GM21737 (cell line): ENCODE results near the gene TMEM182.

Source experiments
- ATAC-seq: cut with Tn5 transposase; IDR thresholded peaks from one replicate; pipeline ENCODE4 v1.9.1; 2021; ENCODE audit warnings: mild to moderate bottlenecking, moderate library complexity; ENCODE audit not compliant: unreplicated experiment

Gene TMEM182

GRCh38 chr2:102765061-102765460, 3.2 kb downstream of the TMEM182 start:
- no peak for ATAC-seq

- ATAC-seq, result no peak
These were observed 6.4 kb downstream of the TMEM182 start for GRCh38 chr2:102768253-102768652.

GRCh38 chr2:102768892-102769291, 7.1 kb downstream of the TMEM182 start:
- ATAC-seq, result no peak

GRCh38 chr2:102770506-102770905, 8.7 kb downstream of the TMEM182 start:
- no peak for ATAC-seq

- no peak for ATAC-seq
These were observed 9.3 kb downstream of the TMEM182 start for GRCh38 chr2:102771114-102771513.

GRCh38 chr2:102772659-102773058, 10.8 kb downstream of the TMEM182 start:
- no peak for ATAC-seq

GRCh38 chr2:102773149-102773705, 11.4 kb downstream of the TMEM182 start:
- ATAC-seq, result no peak

GRCh38 chr2:102778260-102778659, 16.4 kb downstream of the TMEM182 start:
- no peak for ATAC-seq

GRCh38 chr2:102780467-102780866, 18.6 kb downstream of the TMEM182 start:
- ATAC-seq, result no peak

- ATAC-seq, result no peak
These were observed 20.4 kb downstream of the TMEM182 start for GRCh38 chr2:102782187-102782586.

- ATAC-seq, result no peak
These were observed 21.1 kb downstream of the TMEM182 start for GRCh38 chr2:102782933-102783332.

- no peak for ATAC-seq
These were observed 21.8 kb downstream of the TMEM182 start for GRCh38 chr2:102783506-102784183.

- no peak for ATAC-seq
These were observed 23.1 kb downstream of the TMEM182 start for GRCh38 chr2:102784940-102785339.

- ATAC-seq, result no peak
These were observed 26.5 kb downstream of the TMEM182 start for GRCh38 chr2:102788216-102788884.

GRCh38 chr2:102788885-102789260, 27.0 kb downstream of the TMEM182 start:
- ATAC-seq, result no peak

- no peak for ATAC-seq
These were observed 27.7 kb downstream of the TMEM182 start for GRCh38 chr2:102789349-102790090.

- ATAC-seq, result no peak
These were observed 28.2 kb downstream of the TMEM182 start for GRCh38 chr2:102790091-102790455.

GRCh38 chr2:102792568-102793208, 30.9 kb downstream of the TMEM182 start:
- no peak for ATAC-seq

GRCh38 chr2:102795641-102796040, 33.8 kb downstream of the TMEM182 start:
- ATAC-seq, result no peak

GRCh38 chr2:102796337-102796736, 34.5 kb downstream of the TMEM182 start:
- no peak for ATAC-seq

GRCh38 chr2:102797486-102797885, 35.7 kb downstream of the TMEM182 start:
- no peak for ATAC-seq
